ENCODE data around the gene KLF8.

KLF8 gene

GRCh38 chrX:56233100-56233499 is 944 bp downstream of the KLF8 start:
- ATAC-seq (ENCODE audit: low read depth) (no peak), DNase-seq (ENCODE audit: low spot score) (no peak)
- no peaks in the 10 kb centered on the region for H3K36me3 ChIP-seq (ENCODE audit: low read depth)
- TF ChIP-seq, protein P1, sequence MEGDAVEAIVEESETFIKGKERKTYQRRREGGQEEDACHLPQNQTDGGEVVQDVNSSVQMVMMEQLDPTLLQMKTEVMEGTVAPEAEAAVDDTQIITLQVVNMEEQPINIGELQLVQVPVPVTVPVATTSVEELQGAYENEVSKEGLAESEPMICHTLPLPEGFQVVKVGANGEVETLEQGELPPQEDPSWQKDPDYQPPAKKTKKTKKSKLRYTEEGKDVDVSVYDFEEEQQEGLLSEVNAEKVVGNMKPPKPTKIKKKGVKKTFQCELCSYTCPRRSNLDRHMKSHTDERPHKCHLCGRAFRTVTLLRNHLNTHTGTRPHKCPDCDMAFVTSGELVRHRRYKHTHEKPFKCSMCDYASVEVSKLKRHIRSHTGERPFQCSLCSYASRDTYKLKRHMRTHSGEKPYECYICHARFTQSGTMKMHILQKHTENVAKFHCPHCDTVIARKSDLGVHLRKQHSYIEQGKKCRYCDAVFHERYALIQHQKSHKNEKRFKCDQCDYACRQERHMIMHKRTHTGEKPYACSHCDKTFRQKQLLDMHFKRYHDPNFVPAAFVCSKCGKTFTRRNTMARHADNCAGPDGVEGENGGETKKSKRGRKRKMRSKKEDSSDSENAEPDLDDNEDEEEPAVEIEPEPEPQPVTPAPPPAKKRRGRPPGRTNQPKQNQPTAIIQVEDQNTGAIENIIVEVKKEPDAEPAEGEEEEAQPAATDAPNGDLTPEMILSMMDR (IDR thresholded peaks at IDR 0.05; ENCODE audit: poor library complexity, severe bottlenecking): no peak
- no peaks in the 10 kb centered on the region for H3K9me3 ChIP-seq (ENCODE audit: severe bottlenecking)
- H3K27me3 ChIP-seq (ENCODE audit: insufficient read depth, poor library complexity, severe bottlenecking): peaks cover 3% of the 10 kb centered on the region
- H3K4me3 ChIP-seq (ENCODE audit: severe bottlenecking): peak overlapping the region; percentile 21
- no peak overlapping the region for H3K27ac ChIP-seq (ENCODE audit: poor library complexity, severe bottlenecking)
- H3K4me1 ChIP-seq (ENCODE audit: insufficient read depth, poor library complexity, severe bottlenecking): no peaks in the 10 kb centered on the region

- H3K27ac ChIP-seq (ENCODE audit: poor library complexity, severe bottlenecking): no peak overlapping the region
- H3K4me3 ChIP-seq (ENCODE audit: severe bottlenecking): no peak overlapping the region
- peaks cover 3% of the 10 kb centered on the region for H3K27me3 ChIP-seq (ENCODE audit: insufficient read depth, poor library complexity, severe bottlenecking)
- ATAC-seq (ENCODE audit: low read depth) (peak; percentile 59; the same call in 2 of the 3 replicates), DNase-seq (ENCODE audit: low spot score) (no peak)
- H3K36me3 ChIP-seq (ENCODE audit: low read depth): no peaks in the 10 kb centered on the region
- TF ChIP-seq, protein P1 (IDR thresholded peaks at IDR 0.05; ENCODE audit: poor library complexity, severe bottlenecking): no peak
- no peaks in the 10 kb centered on the region for H3K9me3 ChIP-seq (ENCODE audit: severe bottlenecking)
- no peaks in the 10 kb centered on the region for H3K4me1 ChIP-seq (ENCODE audit: insufficient read depth, poor library complexity, severe bottlenecking)
Observed at GRCh38 chrX:56233682-56234081, 1.5 kb downstream of the KLF8 start.

GRCh38 chrX:56248492-56248891 is 16.3 kb downstream of the KLF8 start:
- Histone ChIP-seq H3K36me3 (ENCODE audit: low read depth) (no peaks in the 10 kb centered on the region), H3K4me3 (ENCODE audit: severe bottlenecking) (no peak overlapping the region), H3K9me3 (ENCODE audit: severe bottlenecking) (no peaks in the 10 kb centered on the region), H3K4me1 (ENCODE audit: insufficient read depth, poor library complexity, severe bottlenecking) (no peaks in the 10 kb centered on the region), H3K27ac (ENCODE audit: poor library complexity, severe bottlenecking) (no peak overlapping the region), H3K27me3 (ENCODE audit: insufficient read depth, poor library complexity, severe bottlenecking) (no peaks in the 10 kb centered on the region)
- TF ChIP-seq, protein P1 (IDR thresholded peaks at IDR 0.05; ENCODE audit: poor library complexity, severe bottlenecking): peak; percentile 56
- 0 out of 3 replicates have a peak, but pooled peaks have one; percentile 14 for ATAC-seq (ENCODE audit: low read depth)
- no peak for DNase-seq (ENCODE audit: low spot score)

DNA sequence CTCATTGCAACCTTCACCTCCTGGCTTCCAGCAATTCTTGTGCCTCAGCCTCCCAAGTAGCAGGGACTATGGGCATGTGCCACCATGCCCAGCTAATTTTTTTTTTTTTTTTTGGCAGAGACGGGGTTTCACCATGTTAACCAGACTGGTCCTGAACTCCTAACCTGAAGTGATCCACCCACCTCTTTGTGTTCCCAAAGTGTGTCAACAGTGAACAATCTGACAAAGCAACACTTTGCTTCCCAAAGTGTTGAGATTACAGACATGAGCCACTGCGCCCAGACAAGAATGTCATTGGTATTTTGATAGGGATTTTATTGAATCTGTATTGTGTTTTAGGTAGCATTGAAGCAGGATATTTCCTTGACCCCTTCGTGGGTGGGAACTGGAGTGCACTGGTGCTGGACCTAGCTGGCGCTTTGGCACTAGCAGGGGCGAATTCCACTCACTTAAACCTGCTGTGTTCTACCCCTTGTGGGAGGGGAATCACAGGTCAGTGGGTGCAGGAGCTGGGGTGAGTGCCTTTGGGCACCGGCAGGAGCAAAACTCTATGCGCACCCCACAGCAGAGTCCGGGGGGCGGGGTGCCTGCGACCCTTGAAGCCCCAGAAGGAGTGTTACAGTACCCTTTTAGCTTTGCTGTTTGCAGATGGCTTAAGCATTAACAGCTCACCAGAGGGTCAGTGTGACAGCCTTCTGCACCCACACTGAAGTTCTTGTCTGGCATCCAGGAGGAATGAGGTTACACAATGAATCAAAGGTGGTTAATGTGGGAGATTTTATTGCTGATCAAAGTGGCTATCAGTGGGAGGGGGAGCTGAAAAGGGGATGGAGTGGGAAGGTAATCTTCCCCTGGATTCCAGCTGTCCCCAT is 21.9 kb downstream of the KLF8 start:
- Histone ChIP-seq H3K4me1 (ENCODE audit: insufficient read depth, poor library complexity, severe bottlenecking) (no peaks in the 10 kb centered on the region), H3K4me3 (ENCODE audit: severe bottlenecking) (no peak overlapping the region), H3K36me3 (ENCODE audit: low read depth) (no peaks in the 10 kb centered on the region), H3K27ac (ENCODE audit: poor library complexity, severe bottlenecking) (no peak overlapping the region), H3K9me3 (ENCODE audit: severe bottlenecking) (no peaks in the 10 kb centered on the region), H3K27me3 (ENCODE audit: insufficient read depth, poor library complexity, severe bottlenecking) (no peaks in the 10 kb centered on the region)
- TF ChIP-seq, protein P1 (IDR thresholded peaks at IDR 0.05; ENCODE audit: poor library complexity, severe bottlenecking): no peak
- no peak for DNase-seq (ENCODE audit: low spot score)
- no peak for ATAC-seq (ENCODE audit: low read depth)

- H3K27ac ChIP-seq (ENCODE audit: poor library complexity, severe bottlenecking): no peak overlapping the region
- no peaks in the 10 kb centered on the region for H3K4me1 ChIP-seq (ENCODE audit: insufficient read depth, poor library complexity, severe bottlenecking)
- no peaks in the 10 kb centered on the region for H3K9me3 ChIP-seq (ENCODE audit: severe bottlenecking)
- no peaks in the 10 kb centered on the region for H3K36me3 ChIP-seq (ENCODE audit: low read depth)
- no peak overlapping the region for H3K4me3 ChIP-seq (ENCODE audit: severe bottlenecking)
- DNase-seq (ENCODE audit: low spot score): no peak
- ATAC-seq (ENCODE audit: low read depth): no peak
- TF ChIP-seq, protein P1 (IDR thresholded peaks at IDR 0.05; ENCODE audit: poor library complexity, severe bottlenecking): no peak
- no peaks in the 10 kb centered on the region for H3K27me3 ChIP-seq (ENCODE audit: insufficient read depth, poor library complexity, severe bottlenecking)
Observed at GRCh38 chrX:56268888-56269287, 36.7 kb downstream of the KLF8 start.

All from RWPE2 (cell line).